Mammary epithelial cell (primary cell): ENCODE data around the gene NBPF4.
"Not testable (repeated sequence)": the region's sequence is repeated elsewhere in the genome, so short reads cannot be mapped to it uniquely, and the experiment has no call there.

Experiments
- EZH2 ChIP-seq: IDR thresholded peaks from 2 replicates; pipeline ENCODE4 v1.6.1; 2012; ENCODE audit warnings: low read length, inconsistent platforms, borderline replicate concordance
- TF ChIP-seq, protein P1 (sequence below), 2 donors: IDR thresholded peaks in 1 of 2; conservative IDR thresholded peaks in 1 of 2; 2 replicates each; pipeline ENCODE4 v1.5.1; 2011 to 2012; ENCODE audit warnings: inconsistent platforms in 2 of 2, low read length in 2 of 2, mild to moderate bottlenecking in 2 of 2, control low read depth in 1 of 2, low read depth in 1 of 2; ENCODE audit not compliant: insufficient read depth in 1 of 2; ENCODE audit errors: extremely low read depth in 1 of 2

DNA sequence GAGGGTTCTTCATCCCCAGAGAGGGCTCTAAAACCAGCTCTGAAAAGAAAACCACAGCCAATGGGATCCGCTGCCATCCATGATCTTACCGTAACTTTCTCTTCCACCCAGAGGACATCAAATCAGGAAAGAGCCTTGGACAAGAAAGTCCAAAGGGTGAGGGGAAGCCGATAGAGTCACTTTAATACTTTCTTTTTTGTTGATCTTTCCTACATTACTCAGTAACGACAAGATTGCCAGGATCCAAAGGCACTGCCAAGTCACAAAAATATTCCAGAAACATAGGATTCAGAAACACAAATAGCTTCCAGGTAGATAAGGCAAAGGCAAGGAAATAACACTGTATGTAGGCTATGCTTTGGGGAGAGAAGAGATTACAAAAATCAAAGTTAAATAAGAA is 17.0 kb downstream of the NBPF4 start:
- TF ChIP-seq, protein P1, sequence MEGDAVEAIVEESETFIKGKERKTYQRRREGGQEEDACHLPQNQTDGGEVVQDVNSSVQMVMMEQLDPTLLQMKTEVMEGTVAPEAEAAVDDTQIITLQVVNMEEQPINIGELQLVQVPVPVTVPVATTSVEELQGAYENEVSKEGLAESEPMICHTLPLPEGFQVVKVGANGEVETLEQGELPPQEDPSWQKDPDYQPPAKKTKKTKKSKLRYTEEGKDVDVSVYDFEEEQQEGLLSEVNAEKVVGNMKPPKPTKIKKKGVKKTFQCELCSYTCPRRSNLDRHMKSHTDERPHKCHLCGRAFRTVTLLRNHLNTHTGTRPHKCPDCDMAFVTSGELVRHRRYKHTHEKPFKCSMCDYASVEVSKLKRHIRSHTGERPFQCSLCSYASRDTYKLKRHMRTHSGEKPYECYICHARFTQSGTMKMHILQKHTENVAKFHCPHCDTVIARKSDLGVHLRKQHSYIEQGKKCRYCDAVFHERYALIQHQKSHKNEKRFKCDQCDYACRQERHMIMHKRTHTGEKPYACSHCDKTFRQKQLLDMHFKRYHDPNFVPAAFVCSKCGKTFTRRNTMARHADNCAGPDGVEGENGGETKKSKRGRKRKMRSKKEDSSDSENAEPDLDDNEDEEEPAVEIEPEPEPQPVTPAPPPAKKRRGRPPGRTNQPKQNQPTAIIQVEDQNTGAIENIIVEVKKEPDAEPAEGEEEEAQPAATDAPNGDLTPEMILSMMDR (conservative IDR thresholded peaks at IDR 0.05 in 1 of 2, IDR thresholded peaks at IDR 0.05 in 1 of 2; ENCODE audit: extremely low read depth in 1 of 2, insufficient read depth in 1 of 2, low read depth in 1 of 2, low read length in 2 of 2) = not testable (repeated sequence)
- TF ChIP-seq EZH2 = not testable (repeated sequence)
